Hematopoietic multipotent progenitor cell treated with erythropoietin and hydrocortisone succinate and interleukin-3 and kit ligand, for 8 days (in vitro differentiated cells): ENCODE data around the gene LIN54.
A peak's percentile ranks its signal among the peaks of the same experiment; 100 is the strongest.
"Not testable (repeated sequence)": the region's sequence is repeated elsewhere in the genome, so short reads cannot be mapped to it uniquely, and the experiment has no call there.

Experiments
- DNase-seq: peaks from one replicate; pipeline ENCODE4 v3.0.0-alpha.2; 2015

The LIN54 gene

GRCh38 chr4:83010522-83011318 lies at the start of gene LIN54:
TSS of gene LIN54 (minus strand) at chr4:83010823. CDS start at chr4:82984844, 25,979 bp downstream.
- DNase-seq, result peak; percentile 77

- peak; percentile 43 for DNase-seq
Observed at GRCh38 chr4:83054928-83055327, 44.3 kb upstream of the LIN54 start.

- not testable (repeated sequence) for DNase-seq
Observed at GRCh38 chr4:83048781-83049180, 38.2 kb upstream of the LIN54 start.

- no peak for DNase-seq
Observed at GRCh38 chr4:83046693-83047473, 36.3 kb upstream of the LIN54 start.

- peak; percentile 14 for DNase-seq
Observed at GRCh38 chr4:83043801-83044407, 33.3 kb upstream of the LIN54 start.

GRCh38 chr4:83043157-83043556 lies 32.5 kb upstream of the LIN54 start:
- DNase-seq, result not testable (repeated sequence)

- DNase-seq, result no peak
Observed at GRCh38 chr4:83040269-83040668, 29.6 kb upstream of the LIN54 start.

- peak; percentile 64 for DNase-seq
Observed at GRCh38 chr4:83036991-83037665, 26.5 kb upstream of the LIN54 start.

- peak; percentile 100 for DNase-seq
Observed at GRCh38 chr4:83034630-83035494, 24.2 kb upstream of the LIN54 start, which contains the start of gene COPS4. TSS of gene COPS4 (plus strand) at chr4:83035183. CDS start at chr4:83035225, 42 bp downstream.

- no peak for DNase-seq
Observed at GRCh38 chr4:83029688-83030087, 19.1 kb upstream of the LIN54 start.

- peak; percentile 21 for DNase-seq
Observed at GRCh38 chr4:83028976-83029375, 18.4 kb upstream of the LIN54 start.

- peak; percentile 15 for DNase-seq
Observed at GRCh38 chr4:83025563-83025962, 14.9 kb upstream of the LIN54 start.

GRCh38 chr4:83024233-83024632 lies 13.6 kb upstream of the LIN54 start:
- DNase-seq, result no peak

GRCh38 chr4:83023599-83023998 lies 13.0 kb upstream of the LIN54 start:
- DNase-seq, result not testable (repeated sequence)

- no peak for DNase-seq
Observed at GRCh38 chr4:83022724-83023450, 12.3 kb upstream of the LIN54 start.

- peak; percentile 72 for DNase-seq
Observed at GRCh38 chr4:83019794-83020494, 9.3 kb upstream of the LIN54 start.

- DNase-seq, result peak; percentile 48
Observed at GRCh38 chr4:83013902-83014301, 3.3 kb upstream of the LIN54 start.

- DNase-seq, result no peak
Observed at GRCh38 chr4:83013420-83013867, 2.8 kb upstream of the LIN54 start.

GRCh38 chr4:83012687-83013419 lies 2.2 kb upstream of the LIN54 start:
- DNase-seq, result peak; percentile 97
